ENCODE measurements around the gene RPA4.

DNA sequence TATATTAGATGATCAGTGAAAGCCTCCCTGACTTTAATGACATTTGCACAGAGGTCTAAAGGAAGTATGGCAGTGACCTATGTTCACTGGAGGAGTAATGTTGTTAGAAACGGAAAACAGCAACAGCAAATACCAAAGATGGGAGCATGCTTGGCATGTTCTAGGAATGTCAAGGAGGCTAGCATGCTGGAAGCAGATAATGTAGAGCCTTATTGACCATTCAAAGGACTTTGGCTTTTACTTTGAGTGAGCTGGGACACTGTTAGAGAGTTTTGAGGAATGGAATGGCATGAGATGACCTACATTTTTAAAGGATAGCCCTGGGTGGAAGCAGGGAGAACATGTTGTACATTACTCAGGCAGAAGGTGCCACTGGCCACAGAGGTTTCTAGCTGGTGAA, 6.0 kb downstream of the RPA4 start:
- TF ChIP-seq, protein P1, sequence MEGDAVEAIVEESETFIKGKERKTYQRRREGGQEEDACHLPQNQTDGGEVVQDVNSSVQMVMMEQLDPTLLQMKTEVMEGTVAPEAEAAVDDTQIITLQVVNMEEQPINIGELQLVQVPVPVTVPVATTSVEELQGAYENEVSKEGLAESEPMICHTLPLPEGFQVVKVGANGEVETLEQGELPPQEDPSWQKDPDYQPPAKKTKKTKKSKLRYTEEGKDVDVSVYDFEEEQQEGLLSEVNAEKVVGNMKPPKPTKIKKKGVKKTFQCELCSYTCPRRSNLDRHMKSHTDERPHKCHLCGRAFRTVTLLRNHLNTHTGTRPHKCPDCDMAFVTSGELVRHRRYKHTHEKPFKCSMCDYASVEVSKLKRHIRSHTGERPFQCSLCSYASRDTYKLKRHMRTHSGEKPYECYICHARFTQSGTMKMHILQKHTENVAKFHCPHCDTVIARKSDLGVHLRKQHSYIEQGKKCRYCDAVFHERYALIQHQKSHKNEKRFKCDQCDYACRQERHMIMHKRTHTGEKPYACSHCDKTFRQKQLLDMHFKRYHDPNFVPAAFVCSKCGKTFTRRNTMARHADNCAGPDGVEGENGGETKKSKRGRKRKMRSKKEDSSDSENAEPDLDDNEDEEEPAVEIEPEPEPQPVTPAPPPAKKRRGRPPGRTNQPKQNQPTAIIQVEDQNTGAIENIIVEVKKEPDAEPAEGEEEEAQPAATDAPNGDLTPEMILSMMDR (IDR thresholded peaks at IDR 0.05) = no peak
- TF ChIP-seq POLR2A (IDR thresholded peaks at IDR 0.05) = no peak

Data from heart left ventricle (tissue), 13 donors.